Erythroblast (primary cell): Measurements from ENCODE around the gene THBS1.

ENCODE experiments used
- GATA1 ChIP-seq: IDR thresholded peaks from 2 replicates; pipeline ENCODE4 v1.6.1; 2011; ENCODE audit warnings: low read depth, mild to moderate bottlenecking, control low read depth, low read length, moderate library complexity
- POLR2A ChIP-seq: IDR thresholded peaks from 2 replicates; pipeline ENCODE4 v1.6.1; 2011; ENCODE audit warnings: mild to moderate bottlenecking, low read length

DNA sequence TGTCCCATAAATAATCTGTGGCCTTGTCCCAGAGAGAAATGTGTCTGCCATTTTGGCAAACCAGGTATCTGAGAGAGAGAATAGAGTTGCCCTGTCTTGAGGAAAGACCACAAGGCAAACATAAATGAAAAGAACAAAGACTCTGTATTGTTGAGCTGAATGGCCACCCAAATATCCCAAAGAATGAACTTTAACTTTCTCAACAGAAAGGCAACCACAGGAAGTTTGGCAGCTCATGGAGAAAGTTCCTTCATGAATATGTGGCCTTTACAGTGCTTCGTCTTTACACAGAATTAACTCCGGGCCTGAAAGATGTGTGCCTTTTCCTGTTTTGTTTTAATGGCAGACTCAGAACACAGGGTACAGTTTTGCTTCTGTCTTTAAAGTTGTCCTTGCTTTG is 41.4 kb upstream of the THBS1 start:
- TF ChIP-seq POLR2A: no peak
- TF ChIP-seq GATA1: no peak
